Liver (tissue), 3 donors: Measurements from ENCODE around the gene SLC7A6OS.

Source experiments
- FOXA1 ChIP-seq: IDR thresholded peaks from 2 replicates; pipeline ENCODE4 v1.6.1; 2016; ENCODE audit warnings: antibody characterized with exemption
- GABPA ChIP-seq, 2 donors: IDR thresholded peaks in 1 of 2; conservative IDR thresholded peaks in 1 of 2; 2 replicates each; pipeline ENCODE4 v1.6.1; 2016; ENCODE audit warnings: antibody characterized with exemption in 2 of 2, mild to moderate bottlenecking in 1 of 2, moderate library complexity in 1 of 2
- RAD21 ChIP-seq, 2 donors: IDR thresholded peaks; 2 replicates each; pipeline ENCODE4 v1.6.1; 2016; ENCODE audit warnings: antibody characterized with exemption in 2 of 2, mild to moderate bottlenecking in 2 of 2
- SP1 ChIP-seq: IDR thresholded peaks from 2 replicates; pipeline ENCODE4 v1.6.1; 2018; ENCODE audit warnings: antibody characterized with exemption, mild to moderate bottlenecking
- TAF1 ChIP-seq: conservative IDR thresholded peaks from 2 replicates; pipeline ENCODE4 v1.6.1; 2016; ENCODE audit warnings: antibody characterized with exemption, mild to moderate bottlenecking
- YY1 ChIP-seq: IDR thresholded peaks from 2 replicates; pipeline ENCODE4 v1.6.1; 2016; ENCODE audit warnings: antibody characterized with exemption, mild to moderate bottlenecking
- TF ChIP-seq, protein P1 (sequence below): IDR thresholded peaks from 2 replicates; pipeline ENCODE4 v1.6.1; 2016; ENCODE audit warnings: antibody characterized with exemption
- TF ChIP-seq, protein P2 (sequence below): fragments of 150-350 bp; IDR thresholded peaks from 2 replicates; pipeline ENCODE4 v1.5.1; 2017; ENCODE audit warnings: improper control_type of control experiment, low read depth, low read length; ENCODE audit not compliant: missing input control
- TF ChIP-seq, protein P3 (sequence below): IDR thresholded peaks from 2 replicates; pipeline ENCODE4 v1.6.1; 2016; ENCODE audit warnings: antibody characterized with exemption, mild to moderate bottlenecking
- donor health status: healthy.
- donor health status: healthy.

DNA sequence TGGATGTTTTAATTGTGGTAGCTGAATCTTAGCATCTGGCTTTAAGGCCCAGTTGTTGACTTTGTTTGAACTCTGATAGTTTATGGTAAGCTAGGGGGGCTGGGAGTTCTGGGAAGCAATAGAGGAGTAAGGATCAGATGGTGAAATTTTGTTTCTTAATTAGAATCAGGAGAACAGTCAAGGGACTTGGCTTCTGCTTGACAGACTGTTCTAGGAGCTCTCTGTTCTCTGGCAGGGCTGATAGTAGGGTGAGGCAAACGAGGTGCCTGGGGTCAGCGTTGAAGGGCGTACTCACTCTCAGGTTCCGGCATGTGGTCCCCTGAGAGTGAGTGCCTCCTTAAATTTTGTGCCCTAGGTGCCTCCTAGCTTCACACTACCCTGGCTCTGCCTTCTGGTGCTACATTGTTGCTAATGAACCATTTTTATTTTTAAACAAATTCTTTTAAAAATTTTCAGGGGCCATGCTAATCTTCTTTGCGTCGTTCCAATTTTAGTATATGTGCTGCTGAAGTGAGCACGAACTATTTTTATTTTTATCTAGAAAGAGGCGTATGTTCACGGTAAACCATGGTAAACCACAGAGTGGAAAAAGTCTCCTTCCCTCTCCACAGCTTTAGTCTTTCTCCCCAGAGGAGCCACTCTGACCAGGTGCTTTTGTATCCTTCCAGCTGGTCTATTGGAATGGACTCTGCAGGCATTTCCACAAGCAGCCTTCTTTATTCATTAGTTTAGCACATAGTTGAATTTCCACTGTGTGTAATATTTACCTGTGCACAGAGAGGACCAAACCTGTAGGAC is 26.7 kb downstream of the SLC7A6OS start:
- TF ChIP-seq TAF1: no peak
- TF ChIP-seq, protein P1, sequence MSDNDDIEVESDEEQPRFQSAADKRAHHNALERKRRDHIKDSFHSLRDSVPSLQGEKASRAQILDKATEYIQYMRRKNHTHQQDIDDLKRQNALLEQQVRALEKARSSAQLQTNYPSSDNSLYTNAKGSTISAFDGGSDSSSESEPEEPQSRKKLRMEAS: no peak
- TF ChIP-seq, protein P2, sequence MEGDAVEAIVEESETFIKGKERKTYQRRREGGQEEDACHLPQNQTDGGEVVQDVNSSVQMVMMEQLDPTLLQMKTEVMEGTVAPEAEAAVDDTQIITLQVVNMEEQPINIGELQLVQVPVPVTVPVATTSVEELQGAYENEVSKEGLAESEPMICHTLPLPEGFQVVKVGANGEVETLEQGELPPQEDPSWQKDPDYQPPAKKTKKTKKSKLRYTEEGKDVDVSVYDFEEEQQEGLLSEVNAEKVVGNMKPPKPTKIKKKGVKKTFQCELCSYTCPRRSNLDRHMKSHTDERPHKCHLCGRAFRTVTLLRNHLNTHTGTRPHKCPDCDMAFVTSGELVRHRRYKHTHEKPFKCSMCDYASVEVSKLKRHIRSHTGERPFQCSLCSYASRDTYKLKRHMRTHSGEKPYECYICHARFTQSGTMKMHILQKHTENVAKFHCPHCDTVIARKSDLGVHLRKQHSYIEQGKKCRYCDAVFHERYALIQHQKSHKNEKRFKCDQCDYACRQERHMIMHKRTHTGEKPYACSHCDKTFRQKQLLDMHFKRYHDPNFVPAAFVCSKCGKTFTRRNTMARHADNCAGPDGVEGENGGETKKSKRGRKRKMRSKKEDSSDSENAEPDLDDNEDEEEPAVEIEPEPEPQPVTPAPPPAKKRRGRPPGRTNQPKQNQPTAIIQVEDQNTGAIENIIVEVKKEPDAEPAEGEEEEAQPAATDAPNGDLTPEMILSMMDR: no peak
- TF ChIP-seq GABPA (IDR thresholded peaks at IDR 0.05 in 1 of 2, conservative IDR thresholded peaks at IDR 0.05 in 1 of 2): no peak
- no peak for TF ChIP-seq SP1
- no peak for TF ChIP-seq RAD21 (IDR thresholded peaks at IDR 0.05)
- TF ChIP-seq YY1: no peak
- TF ChIP-seq, protein P3, sequence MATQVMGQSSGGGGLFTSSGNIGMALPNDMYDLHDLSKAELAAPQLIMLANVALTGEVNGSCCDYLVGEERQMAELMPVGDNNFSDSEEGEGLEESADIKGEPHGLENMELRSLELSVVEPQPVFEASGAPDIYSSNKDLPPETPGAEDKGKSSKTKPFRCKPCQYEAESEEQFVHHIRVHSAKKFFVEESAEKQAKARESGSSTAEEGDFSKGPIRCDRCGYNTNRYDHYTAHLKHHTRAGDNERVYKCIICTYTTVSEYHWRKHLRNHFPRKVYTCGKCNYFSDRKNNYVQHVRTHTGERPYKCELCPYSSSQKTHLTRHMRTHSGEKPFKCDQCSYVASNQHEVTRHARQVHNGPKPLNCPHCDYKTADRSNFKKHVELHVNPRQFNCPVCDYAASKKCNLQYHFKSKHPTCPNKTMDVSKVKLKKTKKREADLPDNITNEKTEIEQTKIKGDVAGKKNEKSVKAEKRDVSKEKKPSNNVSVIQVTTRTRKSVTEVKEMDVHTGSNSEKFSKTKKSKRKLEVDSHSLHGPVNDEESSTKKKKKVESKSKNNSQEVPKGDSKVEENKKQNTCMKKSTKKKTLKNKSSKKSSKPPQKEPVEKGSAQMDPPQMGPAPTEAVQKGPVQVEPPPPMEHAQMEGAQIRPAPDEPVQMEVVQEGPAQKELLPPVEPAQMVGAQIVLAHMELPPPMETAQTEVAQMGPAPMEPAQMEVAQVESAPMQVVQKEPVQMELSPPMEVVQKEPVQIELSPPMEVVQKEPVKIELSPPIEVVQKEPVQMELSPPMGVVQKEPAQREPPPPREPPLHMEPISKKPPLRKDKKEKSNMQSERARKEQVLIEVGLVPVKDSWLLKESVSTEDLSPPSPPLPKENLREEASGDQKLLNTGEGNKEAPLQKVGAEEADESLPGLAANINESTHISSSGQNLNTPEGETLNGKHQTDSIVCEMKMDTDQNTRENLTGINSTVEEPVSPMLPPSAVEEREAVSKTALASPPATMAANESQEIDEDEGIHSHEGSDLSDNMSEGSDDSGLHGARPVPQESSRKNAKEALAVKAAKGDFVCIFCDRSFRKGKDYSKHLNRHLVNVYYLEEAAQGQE: no peak
- no peak for TF ChIP-seq FOXA1
